Caki2 (cell line): Measurements from ENCODE around the gene PGLYRP4. TPM values are rescaled to one million over a fixed set of nuclear protein-coding genes. Genes with fewer than 3 reads are reported as not detected.

ENCODE experiments used
- DNase-seq: peaks from one replicate; pipeline ENCODE4 v3.0.0-alpha.2; 2015; ENCODE audit warnings: low read depth
- in situ Hi-C: cut with HindIII; loops from 2 replicates; pipeline ENCODE4 v1.10.0; 2016; ENCODE audit warnings: low sequenced_read_pairs, low pct_unique_long_range_greater_than_20kb, mixed read lengths
- total RNA-seq: library from RNA; depleted of rRNA; stranded (reverse); fragments of >200 nt; shearing (Covaris generic); gene quantifications from 2 replicates; pipeline ENCODE4 v1.2.3, GENCODE V29; 2014; ENCODE audit warnings: low replicate concordance; rRNA removed

The PGLYRP4 gene, protein sequence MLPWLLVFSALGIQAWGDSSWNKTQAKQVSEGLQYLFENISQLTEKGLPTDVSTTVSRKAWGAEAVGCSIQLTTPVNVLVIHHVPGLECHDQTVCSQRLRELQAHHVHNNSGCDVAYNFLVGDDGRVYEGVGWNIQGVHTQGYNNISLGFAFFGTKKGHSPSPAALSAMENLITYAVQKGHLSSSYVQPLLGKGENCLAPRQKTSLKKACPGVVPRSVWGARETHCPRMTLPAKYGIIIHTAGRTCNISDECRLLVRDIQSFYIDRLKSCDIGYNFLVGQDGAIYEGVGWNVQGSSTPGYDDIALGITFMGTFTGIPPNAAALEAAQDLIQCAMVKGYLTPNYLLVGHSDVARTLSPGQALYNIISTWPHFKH
- total RNA-seq: not detected in 2 replicates

DNA sequence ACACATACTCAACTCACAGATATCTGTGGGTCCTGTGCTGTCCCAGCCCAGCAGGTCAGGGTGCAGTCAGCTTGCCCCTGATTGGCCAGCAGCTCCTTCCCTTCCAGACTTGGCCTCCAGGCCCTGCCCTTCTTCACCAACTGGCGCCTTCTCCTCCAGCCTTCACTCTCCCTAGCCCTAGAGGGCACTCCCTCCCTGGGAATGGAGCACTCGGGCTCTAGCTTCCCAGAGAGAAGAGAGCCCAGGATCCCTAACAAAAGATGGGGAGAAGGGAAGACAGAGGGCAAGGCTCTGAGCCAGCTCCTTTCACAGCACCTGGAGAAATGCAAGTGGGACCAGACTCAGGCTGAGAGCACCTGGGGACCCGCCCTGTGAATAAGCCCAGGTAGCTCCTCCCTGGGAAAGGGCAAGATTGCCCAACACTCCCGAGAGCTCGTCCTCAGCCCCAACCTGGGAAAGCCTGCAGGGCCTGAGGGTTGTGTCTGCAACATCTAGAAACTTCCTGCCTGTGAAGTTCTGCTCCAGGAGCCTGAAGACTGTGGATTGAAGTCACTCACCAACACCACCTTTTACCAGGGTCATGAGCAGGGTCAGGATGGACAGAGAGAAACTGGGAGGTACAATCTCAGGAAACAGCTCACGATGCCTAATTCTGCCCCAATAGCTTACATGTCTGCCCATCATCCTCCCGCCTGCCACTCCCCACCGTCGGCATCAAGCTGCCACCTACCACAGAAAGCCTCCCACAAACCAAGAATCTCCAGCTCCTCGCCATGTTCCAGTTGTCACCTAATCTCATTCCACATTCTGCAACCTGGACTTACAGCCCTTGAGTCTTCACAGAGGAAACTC, at the start of gene PGLYRP4:
PGLYRP4 (minus strand) TSS at position 331 of the 852 bp plus-strand sequence. CDS start 909 bp downstream, outside the sequence.
- DNase-seq: no peak
- in situ Hi-C loops: no loop called here

DNA sequence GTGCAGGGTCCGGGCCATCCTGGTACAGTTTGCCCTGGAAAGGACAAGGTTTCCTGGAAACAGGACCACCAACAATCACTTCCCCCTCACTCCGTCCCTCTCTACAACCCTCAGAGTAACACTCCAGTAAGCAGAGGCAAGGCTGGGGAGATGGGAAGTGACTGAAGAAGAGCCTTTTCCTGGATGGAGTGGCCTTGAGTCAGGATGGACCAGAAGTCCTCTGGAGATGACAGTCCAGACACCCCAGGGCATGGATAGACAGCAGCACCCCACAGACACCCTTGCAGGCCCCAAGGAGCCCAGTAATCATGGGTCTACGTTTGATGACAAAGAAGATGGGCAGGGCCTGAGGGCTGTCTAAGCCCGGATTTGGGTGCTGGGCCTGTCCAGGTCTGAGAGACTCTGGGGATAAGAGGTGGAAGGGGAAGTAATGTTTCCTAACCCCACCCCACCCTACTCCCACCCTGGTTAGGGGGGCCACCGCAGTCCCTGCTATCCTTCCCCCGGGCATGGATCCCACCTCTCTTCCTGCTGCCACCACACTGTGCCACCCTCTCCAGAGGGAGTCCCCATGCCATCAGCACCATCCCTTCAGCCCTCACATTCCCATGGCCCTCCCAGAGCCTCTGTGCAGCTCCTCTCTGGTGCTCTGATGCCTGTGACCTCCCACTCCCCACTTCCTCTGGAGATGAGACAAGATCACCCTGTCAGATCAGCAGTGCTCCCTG, 49.4 kb upstream of the PGLYRP4 start:
- in situ Hi-C loops: no loop called here
- DNase-seq: no peak

DNA sequence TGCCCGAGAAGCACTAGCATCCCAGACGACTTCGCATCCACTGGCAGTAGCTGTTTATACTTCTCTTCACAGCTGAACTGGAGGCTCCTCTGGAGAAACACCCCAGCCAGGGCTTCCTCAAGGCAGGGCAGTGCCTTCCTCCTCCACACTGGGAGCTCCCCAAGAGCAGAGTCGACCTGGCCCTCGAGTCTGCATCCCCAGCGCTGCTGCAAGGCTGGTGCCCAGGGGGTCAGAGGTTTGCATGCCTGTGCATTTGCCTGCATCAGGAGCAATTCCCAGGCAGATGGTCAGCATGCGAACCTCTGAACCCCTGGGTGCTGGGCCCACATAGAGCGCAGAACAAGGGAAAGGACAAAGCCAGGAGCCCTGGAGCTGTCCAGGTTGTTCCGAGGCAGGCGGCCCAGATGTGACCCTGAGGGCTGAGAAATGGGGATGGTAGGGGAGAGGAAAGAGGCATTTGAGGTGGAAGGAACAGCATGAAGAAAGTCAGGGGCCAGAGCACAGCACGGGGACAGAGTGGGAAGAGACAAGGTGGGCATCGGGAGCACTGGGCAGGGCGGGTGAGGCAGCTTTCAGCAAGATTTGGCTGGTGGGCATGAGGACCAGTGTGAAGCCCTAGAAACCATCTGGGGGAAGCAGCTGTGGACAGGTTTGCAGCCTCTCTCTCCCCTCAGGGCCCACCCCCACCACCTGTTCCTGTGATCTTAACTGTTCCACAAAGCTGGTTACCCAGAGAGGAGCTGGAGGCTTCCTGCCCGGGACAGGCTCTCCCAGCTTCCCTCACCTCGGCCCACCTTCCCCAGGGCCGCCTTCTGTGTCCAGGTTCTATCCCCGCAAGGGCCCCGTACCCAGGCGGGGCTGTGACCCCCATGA, 48.6 kb upstream of the PGLYRP4 start:
- DNase-seq: no peak
- in situ Hi-C loops: no loop called here

DNA sequence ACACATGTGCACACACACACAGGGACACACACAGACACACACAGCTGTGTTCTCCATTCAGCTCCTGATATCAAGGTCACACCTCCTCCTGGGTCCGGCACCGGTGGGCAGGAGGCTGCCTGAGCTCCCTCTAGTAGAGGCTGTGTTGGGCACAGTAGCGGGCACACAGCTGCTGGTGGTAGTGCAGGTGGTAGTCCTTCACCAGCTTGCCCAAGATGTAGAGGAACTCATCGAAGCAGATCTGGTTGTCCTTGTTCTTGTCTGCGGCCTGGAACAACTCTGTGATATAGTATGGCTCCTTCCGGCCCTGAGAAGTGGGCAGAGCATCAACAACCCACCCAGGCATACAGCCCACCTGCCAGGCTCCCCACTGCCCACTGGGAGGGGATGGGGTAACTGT, 47.8 kb upstream of the PGLYRP4 start:
- in situ Hi-C loops: no loop called here
- no peak for DNase-seq

DNA sequence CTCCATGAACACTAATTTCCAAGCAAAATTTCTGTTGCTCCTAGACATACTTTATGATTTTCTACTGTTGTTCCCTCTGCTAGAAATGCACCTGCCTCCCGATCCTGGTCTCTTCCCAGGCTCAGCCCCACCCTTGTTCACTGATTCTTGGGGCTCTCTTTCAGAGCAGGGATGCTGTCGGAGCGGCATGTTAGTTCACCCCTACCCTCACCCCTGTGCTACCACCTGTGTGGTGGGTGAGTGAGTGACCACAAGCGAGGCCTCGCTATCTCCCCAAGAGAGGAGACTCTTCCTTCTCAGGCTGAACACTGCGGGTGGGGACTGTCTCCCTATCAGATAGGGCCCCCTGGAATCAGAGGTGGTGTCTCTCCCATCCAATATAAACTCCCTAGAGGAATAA, 47.1 kb upstream of the PGLYRP4 start:
- DNase-seq: no peak
- in situ Hi-C loops: no loop called here

DNA sequence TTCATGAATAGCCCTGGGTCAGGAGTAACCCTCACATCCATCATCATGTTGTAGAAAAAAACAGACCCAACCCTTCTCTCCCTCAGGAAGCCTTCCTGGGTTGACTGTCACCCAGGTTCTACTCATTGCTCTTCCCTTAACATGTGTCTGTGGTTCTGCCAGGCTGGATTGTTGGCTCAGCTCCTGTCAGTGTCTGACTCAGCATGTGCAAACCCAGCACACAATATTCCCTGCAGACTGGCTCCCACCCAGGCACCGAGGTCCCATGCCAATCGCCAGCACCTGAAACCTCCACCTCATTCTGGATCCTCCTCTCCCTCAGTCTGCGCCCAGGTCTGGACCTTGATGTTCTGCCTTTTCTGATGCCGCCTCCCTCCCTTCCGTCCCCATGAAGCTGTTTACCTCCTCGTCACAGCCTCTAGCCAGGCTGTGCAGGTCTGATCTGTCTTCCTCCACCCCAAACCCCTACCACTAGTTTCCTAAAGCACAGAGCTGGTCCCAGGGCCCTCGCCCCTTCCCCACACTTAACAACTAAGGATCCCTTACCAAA, 46.6 kb upstream of the PGLYRP4 start:
- in situ Hi-C loops: no loop called here
- DNase-seq: no peak

DNA sequence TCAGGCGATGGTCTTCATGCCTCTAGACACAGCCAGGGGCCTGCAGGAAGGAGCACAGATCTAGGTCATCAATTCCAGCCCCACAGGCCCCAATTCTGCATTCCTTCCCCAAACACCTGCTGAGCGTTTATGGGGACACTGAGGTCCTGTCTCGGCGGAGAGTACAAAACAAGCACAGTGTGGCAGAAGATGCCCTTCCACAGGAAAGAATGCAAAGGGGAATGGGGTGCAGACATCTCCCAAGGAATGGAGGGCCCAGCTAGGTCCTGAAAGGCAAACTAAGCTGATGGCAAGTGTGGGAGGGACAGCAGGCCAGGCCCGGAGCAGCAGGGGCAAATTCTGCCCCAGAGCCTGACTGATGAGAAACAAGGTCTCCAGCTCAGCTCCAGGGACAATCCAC, 45.8 kb upstream of the PGLYRP4 start:
- DNase-seq: no peak
- in situ Hi-C loops: no loop called here

DNA sequence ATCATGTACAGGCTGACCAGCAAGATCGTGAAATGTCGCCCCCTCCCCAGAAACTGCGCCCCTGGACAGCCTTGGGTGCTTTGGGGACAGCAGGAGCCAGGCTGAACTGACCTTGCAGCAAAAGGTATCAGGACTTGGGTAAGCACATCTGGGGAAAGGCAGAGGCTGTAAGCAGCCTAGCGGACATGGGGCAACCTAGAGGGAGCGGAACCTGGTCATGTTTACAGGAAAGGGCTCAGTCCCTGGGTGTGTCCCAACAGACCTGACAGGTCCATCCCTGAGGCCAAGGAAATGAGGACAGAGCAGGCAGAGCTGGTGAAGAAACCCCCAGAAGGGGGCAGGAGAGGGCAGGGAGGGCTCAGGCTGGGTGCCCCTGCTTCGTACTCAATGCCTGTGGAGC, 45.3 kb upstream of the PGLYRP4 start:
- in situ Hi-C loops: no loop called here

DNA sequence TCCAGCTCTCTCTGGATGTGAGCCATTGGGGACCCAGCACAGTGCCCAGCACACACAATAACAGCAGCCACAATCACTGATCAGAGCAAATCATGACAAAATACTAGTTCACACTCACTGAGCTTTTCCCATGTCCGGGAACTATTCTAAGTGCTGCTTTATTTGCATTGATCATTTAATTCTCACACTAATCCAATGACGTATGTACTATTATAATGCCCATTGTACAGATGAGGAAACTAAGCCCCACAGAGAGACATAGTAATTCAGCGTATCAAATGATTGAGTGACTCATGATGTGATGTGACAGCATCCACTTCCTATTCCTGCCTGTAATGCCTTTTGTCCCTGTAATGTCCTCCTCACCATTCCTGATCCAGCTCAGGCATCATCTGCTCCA, 44.2 kb upstream of the PGLYRP4 start:
- in situ Hi-C loops: no loop called here
- no peak for DNase-seq

More for the DNA sequence above, 45.3 kb upstream of the PGLYRP4 start:
- DNase-seq: no peak

DNA sequence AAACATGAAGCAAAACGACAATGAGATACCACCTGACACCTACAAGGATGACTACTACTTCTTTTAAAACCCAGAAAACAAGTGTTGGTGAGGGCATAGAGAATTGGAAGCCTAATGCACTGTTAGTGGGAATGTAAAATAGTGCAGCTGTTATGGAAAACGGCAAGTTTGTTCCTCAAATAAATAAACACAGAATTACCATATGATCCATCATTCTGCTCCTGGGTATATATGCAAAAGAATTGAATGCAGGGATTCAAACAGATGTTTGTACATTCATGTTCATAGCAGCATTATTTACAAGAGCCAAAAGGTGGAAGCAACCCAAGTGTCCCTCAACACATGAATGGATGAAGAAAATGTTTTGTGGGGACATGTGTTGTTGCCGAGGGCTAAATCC, 43.6 kb upstream of the PGLYRP4 start:
- in situ Hi-C loops: no loop called here
- no peak for DNase-seq

DNA sequence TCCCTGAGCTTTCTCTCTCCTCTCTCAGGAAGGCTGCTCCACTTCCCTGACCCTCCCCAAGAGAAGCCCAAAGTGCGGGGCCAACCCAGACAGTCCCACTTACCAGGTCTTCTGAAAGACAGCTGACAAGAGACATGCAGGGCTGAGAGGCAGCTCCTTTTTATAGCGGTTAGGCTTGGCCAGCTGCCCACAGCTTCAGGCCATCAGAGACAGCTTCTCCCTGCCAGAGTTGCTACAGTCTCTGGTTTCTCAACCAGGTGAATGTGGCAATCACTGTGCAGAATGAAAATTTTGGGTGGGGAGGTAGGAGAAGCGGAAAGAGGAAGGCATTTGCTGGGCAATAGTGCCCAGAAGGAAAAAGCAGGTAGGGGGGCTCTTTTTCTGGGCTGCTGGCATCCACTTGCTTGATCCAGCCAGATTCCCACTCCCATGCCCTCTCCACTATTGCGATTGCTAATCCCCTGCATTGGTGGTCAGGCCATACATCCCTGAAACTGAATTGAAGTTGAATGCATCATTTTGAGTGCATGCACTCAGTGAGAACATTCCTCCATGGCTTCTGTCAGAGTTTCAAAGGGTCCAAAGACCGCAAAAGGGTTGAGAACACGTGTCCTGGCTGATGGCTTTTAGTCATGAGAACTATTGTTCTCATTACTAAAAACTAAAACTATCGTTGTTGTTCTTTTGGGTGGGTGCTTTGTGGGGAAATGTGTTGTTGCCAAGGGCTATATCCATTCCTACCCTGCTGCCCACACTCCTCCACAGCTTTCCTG, 42.5 kb upstream of the PGLYRP4 start, which contains the start of gene S100A8:
S100A8 (minus strand) TSS at position 136 of the 773 bp plus-strand sequence. CDS start 538 bp downstream, outside the sequence.
- no peak for DNase-seq
- in situ Hi-C loops: no loop called here

DNA sequence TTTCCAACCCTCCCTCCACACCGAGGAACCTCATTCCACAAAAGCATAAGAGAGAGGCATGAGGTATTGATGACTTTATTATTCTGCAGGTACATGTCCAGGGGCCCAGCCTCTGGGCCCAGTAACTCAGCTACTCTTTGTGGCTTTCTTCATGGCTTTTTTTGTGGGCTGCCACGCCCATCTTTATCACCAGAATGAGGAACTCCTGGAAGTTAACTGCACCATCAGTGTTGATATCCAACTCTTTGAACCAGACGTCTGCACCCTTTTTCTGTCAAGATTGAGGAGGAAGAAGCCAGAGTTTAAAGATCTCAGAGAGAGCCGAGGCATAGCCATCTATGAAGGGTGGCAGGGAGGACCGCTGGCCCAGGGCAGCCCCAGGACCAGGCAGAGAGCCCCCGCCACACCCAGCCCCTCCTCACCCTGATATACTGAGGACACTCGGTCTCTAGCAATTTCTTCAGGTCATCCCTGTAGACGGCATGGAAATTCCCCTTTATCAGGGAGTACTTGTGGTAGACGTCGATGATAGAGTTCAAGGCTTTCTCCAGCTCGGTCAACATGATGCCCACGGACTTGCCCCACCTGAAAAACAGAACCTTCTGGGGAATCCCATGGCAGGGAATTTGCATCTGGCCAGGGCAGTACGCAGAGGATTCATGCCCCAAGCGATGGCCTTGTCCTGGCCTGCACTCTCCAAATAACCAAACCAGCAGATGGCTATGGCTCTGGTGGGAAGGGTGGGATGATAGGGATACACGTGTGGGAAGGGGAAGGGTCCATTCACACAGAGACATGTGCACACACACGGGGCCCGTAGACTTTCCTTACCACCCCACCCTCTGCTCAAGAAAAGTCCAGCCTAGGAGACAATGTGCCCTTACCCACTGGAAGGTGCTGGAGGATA, 41.6 kb upstream of the PGLYRP4 start:
- in situ Hi-C loops: no loop called here
- DNase-seq: no peak

DNA sequence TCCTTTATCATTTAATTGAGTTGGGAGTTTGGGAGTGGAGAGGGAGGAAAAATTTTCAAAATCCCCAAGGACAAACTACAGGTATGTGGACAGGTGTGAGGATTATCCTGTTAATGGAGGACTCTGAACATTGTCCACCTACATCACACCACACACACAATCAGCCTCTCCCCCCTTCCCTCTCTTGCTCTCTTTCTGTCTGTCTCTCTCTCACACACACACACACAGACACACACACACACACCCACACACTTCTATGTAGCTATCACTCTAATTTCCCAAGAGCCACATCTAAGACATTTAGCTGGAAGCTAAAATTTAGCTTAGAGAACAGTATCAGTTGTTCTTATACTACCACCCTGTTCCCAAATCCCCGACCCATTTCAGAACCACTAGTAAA, 40.8 kb upstream of the PGLYRP4 start:
- DNase-seq: no peak
- in situ Hi-C loops: no loop called here

DNA sequence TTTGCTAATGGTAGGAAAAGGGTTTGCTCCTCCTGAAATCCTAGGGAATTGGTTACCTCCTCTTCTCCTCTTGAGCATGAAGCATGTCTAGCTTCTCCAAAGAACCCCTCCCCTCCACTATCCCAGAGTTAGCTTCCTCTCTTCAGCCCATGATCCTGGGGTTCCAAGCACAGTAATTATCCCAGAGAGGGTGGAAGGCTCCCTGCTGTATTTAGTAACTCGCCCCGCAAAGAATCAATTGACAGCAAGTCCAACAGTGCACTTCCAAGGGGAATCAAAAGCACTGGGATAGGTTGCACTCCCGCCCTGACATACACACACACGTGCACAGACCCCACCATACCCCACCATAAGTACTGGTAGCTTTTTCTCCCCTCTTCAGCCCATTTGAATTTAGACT, 39.1 kb upstream of the PGLYRP4 start:
- in situ Hi-C loops: no loop called here
- no peak for DNase-seq

DNA sequence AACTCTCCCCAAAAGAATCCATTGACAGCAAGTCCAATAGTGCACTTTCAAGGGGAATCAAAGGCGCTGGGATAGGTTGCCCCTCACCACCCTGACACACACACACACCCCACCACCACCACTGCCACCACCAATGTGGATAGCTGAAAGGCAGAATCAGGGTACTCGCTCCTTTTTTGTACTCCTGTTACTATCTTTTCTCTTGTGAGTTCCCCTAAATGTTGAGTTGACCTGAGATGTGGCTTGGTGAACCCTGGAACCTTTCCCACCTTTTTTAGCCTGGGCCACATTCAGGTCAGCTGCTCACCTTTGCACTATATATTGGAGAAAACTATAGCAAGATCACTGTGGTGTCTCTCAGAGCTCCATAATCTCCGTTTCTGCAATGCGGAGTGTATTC, 38.4 kb upstream of the PGLYRP4 start:
- DNase-seq: no peak
- in situ Hi-C loops: no loop called here

DNA sequence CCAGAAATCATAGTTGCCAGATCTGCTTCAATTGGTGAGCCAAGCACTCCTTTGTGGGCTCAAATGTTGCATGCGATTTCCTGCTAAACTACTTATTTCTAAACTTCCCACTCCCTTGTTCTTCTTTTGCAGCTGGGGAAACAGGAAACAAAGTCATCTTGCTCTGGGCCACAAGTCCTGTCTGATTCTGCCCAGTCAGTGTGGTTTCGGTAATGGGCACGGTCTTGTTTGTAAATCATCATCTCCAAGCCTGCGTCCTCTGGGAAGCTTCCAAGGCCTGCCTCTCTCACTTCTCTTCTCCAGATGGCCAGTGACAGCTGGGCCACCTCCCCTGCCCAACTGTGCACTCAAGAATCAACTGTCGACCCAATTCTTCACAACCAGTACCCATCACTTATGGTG, 37.9 kb upstream of the PGLYRP4 start:
- no peak for DNase-seq
- in situ Hi-C loops: no loop called here
